Loucy (cell line): ENCODE measurements around the gene KANSL1L.

Source experiments
- EZH2phosphoT487 ChIP-seq: fragments of 200-600 bp; IDR thresholded peaks from 2 replicates; pipeline ENCODE4 v1.6.1; 2018; ENCODE audit warnings: antibody characterized with exemption, mild to moderate bottlenecking, moderate library complexity, borderline replicate concordance
- TF ChIP-seq, protein P1 (sequence below): fragments of 200-600 bp; sonication (generic); conservative IDR thresholded peaks from 2 replicates; pipeline ENCODE4 v1.5.1; 2014; ENCODE audit warnings: mild to moderate bottlenecking, antibody characterized with exemption, low read length

DNA sequence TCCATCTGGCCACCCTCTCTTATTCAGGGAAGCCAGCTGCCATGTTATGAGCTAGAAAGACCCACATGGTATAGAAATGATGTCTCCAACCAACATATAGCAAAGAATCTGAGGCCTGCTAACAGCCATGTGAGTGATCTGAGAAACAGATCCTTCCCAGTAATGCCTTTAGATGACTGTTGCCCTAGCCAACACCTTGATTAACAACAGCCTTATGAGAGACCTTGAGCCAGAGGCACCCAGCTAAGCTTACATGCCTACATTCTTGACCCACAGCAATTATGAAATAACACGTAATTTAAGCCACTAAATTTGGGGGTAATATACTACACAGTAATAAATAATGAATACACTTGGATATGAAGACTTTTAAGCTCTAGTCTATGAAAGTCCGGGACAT is 13.0 kb downstream of the KANSL1L start:
- TF ChIP-seq, protein P1, sequence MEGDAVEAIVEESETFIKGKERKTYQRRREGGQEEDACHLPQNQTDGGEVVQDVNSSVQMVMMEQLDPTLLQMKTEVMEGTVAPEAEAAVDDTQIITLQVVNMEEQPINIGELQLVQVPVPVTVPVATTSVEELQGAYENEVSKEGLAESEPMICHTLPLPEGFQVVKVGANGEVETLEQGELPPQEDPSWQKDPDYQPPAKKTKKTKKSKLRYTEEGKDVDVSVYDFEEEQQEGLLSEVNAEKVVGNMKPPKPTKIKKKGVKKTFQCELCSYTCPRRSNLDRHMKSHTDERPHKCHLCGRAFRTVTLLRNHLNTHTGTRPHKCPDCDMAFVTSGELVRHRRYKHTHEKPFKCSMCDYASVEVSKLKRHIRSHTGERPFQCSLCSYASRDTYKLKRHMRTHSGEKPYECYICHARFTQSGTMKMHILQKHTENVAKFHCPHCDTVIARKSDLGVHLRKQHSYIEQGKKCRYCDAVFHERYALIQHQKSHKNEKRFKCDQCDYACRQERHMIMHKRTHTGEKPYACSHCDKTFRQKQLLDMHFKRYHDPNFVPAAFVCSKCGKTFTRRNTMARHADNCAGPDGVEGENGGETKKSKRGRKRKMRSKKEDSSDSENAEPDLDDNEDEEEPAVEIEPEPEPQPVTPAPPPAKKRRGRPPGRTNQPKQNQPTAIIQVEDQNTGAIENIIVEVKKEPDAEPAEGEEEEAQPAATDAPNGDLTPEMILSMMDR: no peak
- TF ChIP-seq EZH2phosphoT487: no peak
